Medulla oblongata (tissue), 1 donor: ENCODE results near the gene SMIM21.

Experiments used
- DNase-seq: peaks from one replicate; pipeline ENCODE4 v3.0.0-alpha.2; 2015; ENCODE audit errors: extremely low spot score

Gene SMIM21

GRCh38 chr18:75377258-75377657 is 50.2 kb downstream of the SMIM21 start:
- no peak for DNase-seq

- DNase-seq, result no peak
Observed at GRCh38 chr18:75376004-75376403, 51.5 kb downstream of the SMIM21 start.

DNA sequence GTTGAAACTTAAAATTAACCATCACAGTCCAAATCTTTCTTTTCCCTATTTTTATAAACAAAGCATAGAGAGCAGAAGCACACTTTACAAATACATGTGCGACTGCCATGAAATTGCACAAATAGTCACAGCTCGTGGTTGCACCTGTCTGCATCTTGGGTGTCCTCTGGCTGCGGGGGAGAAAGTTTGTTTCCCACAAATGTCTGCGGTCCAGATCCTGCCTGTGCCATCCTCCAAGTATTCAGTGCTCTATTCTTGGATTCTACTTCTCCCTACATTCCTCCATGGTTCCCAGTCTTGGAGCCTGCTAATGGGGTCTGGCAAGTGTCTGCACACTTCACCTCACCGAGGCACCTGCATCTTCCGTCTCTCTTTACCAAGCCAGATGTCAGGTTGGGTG is 52.2 kb downstream of the SMIM21 start:
- no peak for DNase-seq

GRCh38 chr18:75374466-75374865 is 53.0 kb downstream of the SMIM21 start:
- DNase-seq, result no peak

DNA sequence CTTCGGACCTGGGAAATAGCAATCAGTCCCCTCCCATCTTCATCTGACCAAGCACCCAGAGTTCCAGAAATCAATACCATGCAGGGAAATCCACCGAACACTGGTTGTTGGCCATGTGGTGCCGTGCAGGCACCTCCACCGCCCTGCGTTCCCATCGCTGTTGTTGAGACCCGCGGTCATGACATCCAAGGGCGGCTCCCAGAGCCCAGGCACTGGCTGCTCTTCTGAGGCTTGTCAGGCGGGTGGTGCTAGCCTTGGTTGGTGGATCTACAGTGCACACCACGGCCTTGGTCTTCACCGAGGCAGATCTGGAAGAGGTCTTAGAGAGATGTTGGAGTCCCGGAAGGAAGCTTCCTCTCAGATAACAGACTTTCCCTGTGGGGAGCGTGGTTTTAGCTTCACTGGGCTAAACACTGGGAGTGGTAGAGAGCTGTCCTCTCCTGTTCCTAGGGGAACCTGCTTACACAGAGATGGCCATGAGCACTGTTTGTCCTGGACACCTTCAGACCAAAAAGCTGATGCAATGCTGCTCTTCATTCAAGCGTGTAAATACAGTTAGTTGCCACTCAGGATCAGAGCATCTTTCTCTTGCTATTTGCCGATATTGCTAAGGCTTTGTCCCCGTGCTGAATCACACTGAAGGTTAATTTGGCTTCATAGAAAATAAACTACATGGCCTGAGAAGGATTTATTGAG is 58.3 kb downstream of the SMIM21 start:
- DNase-seq, result no peak

DNA sequence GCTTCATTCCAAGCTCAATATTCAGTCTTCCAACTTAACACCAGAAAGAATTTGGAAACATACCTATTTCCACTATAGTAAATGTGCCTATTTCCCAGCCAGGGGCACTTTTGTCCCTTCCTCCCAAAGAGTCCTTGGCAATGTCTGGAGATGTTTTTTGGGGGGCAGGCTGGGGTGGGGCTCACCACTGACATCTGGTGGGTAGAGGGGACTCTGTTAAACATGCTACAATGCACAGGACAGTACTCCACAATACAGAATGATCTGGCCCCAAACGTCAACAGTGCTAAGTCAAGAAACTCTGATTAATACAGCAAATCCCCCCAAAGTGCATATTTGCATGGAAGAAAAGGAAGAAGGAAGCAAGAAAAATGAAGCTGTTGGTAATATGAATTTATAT is 61.7 kb downstream of the SMIM21 start:
- no peak for DNase-seq

GRCh38 chr18:75365254-75365629 is 62.3 kb downstream of the SMIM21 start:
- DNase-seq, result no peak

GRCh38 chr18:75364512-75365253 is 62.8 kb downstream of the SMIM21 start:
- no peak for DNase-seq

DNA sequence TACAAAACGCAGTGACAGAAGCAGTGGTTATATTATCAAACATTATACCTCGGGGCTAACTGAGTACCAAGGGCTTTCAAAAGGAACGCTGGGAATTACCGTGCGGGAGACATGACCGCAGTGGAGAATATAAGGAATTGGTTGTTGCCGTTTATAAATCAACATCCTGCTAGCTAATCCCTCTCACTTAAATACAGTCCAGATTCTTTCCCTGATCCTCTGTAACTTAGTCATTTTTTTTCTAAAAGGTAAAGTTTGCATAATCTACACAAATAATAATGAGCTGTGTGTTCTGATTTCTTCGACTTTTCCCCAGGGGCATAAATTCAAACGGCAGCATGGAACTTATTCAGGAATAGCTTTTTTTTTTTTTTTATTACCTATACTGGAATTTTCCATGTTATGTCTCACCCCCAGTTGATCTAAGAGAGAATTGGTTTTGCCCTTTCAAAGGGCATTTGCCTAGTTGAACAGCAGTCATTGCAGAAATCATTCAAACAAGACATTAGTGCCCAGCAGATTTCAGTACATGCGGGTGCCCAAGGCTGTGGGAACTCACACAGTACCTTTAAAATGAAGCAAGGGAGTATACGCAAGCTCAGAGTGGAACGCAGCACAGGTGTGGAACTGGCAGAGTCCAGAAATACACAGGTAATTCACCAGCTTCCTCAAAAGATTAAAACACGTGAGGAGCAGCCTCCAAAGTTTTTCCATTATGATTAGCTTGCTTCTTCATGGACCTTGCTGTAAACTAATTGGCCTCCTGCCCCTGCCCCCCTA is 63.9 kb downstream of the SMIM21 start:
- no peak for DNase-seq

- DNase-seq, result no peak
Observed at GRCh38 chr18:75362435-75362834, 65.1 kb downstream of the SMIM21 start.

DNA sequence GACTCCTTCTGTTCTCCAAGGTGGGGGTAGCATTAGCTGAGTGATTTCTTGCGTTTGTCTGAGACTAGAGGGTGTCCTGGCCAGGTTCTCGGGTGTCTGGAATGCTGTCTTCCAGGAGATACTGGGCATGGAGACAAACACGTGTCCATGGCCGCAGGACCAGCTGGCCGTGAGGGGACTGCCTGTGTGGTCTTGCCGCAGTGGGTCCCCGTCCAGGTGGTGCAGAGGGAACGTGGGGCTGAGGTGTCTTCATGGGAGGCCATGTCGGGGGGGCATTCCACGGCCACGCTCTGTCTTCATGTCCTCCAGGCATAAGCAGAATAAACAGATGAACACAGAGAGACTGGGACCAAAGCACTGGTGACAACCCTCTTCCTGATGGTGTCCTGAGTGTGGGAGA is 66.6 kb downstream of the SMIM21 start:
- DNase-seq, result no peak

DNA sequence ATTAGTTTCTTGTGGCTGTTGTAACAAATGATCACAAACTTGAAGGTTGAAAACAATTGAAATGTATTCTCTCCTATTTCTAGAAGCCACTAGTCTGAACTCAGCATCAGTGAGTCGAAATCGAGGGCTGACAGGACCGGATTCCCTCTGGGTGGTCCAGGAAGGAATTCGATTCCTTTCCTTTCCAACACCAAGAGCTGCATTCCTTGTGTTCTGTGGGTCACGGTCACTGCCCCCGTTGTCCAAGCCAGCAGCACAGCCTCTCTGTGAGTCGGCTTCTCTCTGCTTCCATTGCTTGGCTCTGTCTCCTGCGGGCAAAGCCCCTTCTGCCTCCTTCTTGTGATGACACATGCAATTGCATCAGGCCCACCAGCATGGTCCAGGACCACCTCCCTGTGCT is 67.3 kb downstream of the SMIM21 start:
- no peak for DNase-seq
